ENCODE results near the gene ETHE1. TPM values are rescaled to one million over a fixed set of nuclear protein-coding genes. Genes with fewer than 3 reads are reported as not detected.

Gene ETHE1
- total RNA-seq, 4 donors from 2014 or later = 66.6 to 126 (median 98.5) TPM

DNA sequence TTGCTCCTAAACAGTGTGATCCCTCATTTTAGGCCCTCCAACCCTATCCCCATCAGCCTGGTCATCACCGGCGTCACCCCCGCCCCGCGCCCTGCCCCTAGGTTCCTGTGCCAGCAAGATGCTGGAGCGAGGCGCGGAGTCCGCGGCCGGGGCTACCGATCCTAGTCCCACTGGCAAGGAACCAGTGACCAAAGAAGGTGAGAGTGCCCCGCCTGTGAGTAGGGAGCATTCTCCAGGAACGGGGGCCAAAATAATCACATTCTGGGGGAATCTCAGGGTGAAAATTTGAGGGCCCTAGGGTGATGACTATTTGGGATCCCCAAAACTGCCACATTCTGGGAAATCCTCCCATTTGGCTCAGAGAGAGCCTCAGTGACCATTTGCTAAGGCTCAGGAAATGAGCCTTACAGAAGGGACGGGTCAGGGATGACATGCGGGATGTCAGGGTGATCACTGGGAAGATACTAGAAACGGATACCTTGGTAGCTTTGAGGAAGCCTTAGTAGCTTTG, 7.4 kb upstream of the ETHE1 start:
- Histone ChIP-seq H3K4me1 (peaks cover 8 to 54% (median 14%) of the 10 kb centered on the region in 3 donors), H3K9me3 (no peaks in the 10 kb centered on the region), H3K27me3 (no peaks in the 10 kb centered on the region), H3K36me3 (peaks cover 0 to 25% (median 0%) of the 10 kb centered on the region in 3 donors), H3K4me3 (peak overlapping the region; percentile 14 to 78 (median 59)), H3K27ac (peak overlapping the region; percentile 16 to 97 (median 94))
- intact Hi-C loops (cut with DNase I) = loop anchor here (10.0 kb wide), 1 partner anchor 60 kb away; the partner anchor contains the start of genes IRGQ and ZNF576
- 17 to 33% methylated on average over 4 to 6 of the region's 17 CpGs for WGBS, 2 donors
- DNase-seq = no peak
- TF ChIP-seq POLR2A (IDR thresholded peaks at IDR 0.05) = no peak
- TF ChIP-seq, protein P1, sequence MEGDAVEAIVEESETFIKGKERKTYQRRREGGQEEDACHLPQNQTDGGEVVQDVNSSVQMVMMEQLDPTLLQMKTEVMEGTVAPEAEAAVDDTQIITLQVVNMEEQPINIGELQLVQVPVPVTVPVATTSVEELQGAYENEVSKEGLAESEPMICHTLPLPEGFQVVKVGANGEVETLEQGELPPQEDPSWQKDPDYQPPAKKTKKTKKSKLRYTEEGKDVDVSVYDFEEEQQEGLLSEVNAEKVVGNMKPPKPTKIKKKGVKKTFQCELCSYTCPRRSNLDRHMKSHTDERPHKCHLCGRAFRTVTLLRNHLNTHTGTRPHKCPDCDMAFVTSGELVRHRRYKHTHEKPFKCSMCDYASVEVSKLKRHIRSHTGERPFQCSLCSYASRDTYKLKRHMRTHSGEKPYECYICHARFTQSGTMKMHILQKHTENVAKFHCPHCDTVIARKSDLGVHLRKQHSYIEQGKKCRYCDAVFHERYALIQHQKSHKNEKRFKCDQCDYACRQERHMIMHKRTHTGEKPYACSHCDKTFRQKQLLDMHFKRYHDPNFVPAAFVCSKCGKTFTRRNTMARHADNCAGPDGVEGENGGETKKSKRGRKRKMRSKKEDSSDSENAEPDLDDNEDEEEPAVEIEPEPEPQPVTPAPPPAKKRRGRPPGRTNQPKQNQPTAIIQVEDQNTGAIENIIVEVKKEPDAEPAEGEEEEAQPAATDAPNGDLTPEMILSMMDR (IDR thresholded peaks at IDR 0.05) = no peak

DNA sequence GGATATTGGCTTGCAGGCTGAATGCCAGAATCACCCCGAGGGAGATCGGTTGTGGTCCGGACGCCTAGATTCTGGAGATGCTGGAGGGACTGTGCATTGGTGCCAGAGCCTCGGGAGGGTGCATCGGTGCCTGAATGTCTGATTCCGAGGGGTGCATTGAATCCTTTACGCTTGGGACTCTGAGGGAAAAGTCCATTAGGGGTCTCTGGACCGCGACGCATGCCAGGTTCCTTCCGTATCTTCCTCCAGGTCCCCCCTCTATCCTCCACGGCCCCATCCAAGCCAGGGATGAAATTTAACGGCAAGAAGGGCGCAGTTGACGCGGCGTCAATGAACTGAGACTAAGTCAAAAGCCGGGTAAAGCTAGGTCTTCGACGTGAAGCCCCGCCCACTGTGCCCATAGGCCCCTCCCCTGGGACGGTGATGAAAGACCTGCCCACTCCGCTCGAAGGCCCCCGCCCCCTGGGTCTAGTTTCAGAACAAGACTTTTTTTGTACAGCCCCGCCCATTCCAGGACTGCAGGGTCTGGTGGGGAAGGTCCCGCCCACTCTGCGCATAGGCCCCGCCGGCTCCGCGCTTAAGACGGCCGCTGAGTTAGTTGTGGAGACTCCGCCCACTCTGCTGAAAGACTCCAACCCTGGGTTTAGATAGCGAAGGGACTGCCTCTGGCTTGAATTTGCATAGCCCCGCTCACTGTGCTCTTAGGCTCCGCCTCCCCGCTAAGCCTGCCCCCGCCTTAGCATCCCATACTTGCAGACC, 6.7 kb upstream of the ETHE1 start:
- Histone ChIP-seq H3K4me3 (peak overlapping the region; percentile 49 to 78 (median 59)), H3K36me3 (peaks cover 0 to 19% (median 0%) of the 10 kb centered on the region in 3 donors), H3K27me3 (no peaks in the 10 kb centered on the region), H3K9me3 (no peaks in the 10 kb centered on the region), H3K27ac (peak overlapping the region; percentile 84 to 97 (median 94)), H3K4me1 (peaks cover 8 to 56% (median 14%) of the 10 kb centered on the region in 3 donors)
- DNase-seq = peak; percentile 98
- TF ChIP-seq POLR2A (IDR thresholded peaks at IDR 0.05) = no peak
- TF ChIP-seq, protein P1 (IDR thresholded peaks at IDR 0.05) = no peak
- intact Hi-C loops (cut with DNase I) = loop anchor here (10.0 kb wide), 1 partner anchor 61 kb away; the partner anchor contains the start of genes IRGQ and ZNF576
- 0% methylated on average over 7 to 15 of the region's 41 CpGs for WGBS, 2 donors

DNA sequence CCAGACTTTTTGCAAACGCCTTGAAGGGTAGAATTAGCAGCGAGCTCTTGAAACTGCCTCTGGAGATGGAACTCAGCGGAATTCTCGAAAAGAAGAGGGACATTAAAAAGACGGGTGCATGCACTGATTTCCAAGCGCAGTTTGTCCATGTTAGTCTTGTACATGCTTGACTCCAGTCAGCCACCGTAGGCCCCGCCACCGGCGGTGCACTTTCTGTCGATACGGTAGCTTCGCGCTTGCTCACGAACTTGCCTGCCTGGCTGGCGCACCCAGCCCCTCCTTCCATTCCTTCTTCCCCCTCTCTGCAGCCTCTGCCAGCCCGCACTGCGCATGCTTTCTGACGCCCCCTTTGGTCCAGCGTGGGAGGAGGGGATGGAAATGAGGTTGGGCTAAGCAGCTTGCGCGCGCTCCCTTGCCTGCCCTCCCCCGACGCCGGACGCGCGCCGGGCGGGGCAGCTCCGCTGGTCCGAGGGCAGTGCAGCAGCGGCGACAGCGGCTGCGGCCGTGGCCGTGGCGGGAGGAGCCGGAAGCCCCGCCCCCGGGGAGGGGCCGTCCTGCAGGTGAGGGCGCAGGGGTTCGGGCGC, 6.1 kb upstream of the ETHE1 start, which contains the start of gene ZNF575:
TSS of gene ZNF575 (plus strand) at position 227 of the 584 bp plus-strand sequence. CDS start 1,235 bp downstream, outside the sequence.
- 0% methylated on average over 9 to 19 of the region's 47 CpGs for WGBS, 2 donors
- peak; percentile 75 for DNase-seq
- peak within 1 kb of the TSS; percentile 49 to 78 (median 59) for H3K4me3 ChIP-seq
- peaks cover 8 to 63% (median 14%) of the 10 kb centered on the region in 3 donors for H3K4me1 ChIP-seq
- peaks cover 0 to 12% (median 0%) of the 10 kb centered on the region in 3 donors for H3K36me3 ChIP-seq
- H3K27ac ChIP-seq = peak within 1 kb of the TSS; percentile 84 to 97 (median 94)
- TF ChIP-seq, protein P1 (IDR thresholded peaks at IDR 0.05) = no peak
- peak in 1 of 4 donors; percentile 37 for TF ChIP-seq POLR2A (IDR thresholded peaks at IDR 0.05)
- H3K27me3 ChIP-seq = no peaks in the 10 kb centered on the region
- no peaks in the 10 kb centered on the region for H3K9me3 ChIP-seq
- intact Hi-C loops (cut with DNase I) = loop anchor here (10.0 kb wide), 1 partner anchor 62 kb away; the partner anchor contains the start of genes IRGQ and ZNF576

- whole genome bisulfite sequencing, 2 donors = 0 to 20% methylated on average over 4 to 6 of the region's 16 CpGs
- Histone ChIP-seq H3K27me3 (no peaks in the 10 kb centered on the region), H3K9me3 (no peaks in the 10 kb centered on the region), H3K36me3 (peaks cover 0 to 7% (median 0%) of the 10 kb centered on the region in 3 donors), H3K27ac (peak overlapping the region; percentile 84 to 97 (median 94)), H3K4me1 (peaks cover 12 to 67% (median 14%) of the 10 kb centered on the region in 3 donors), H3K4me3 (peak overlapping the region; percentile 49 to 78 (median 59))
- TF ChIP-seq, protein P1 (IDR thresholded peaks at IDR 0.05) = no peak
- no peak for TF ChIP-seq POLR2A (IDR thresholded peaks at IDR 0.05)
- intact Hi-C loops (cut with DNase I) = loop anchor here (10.0 kb wide), 1 partner anchor 62 kb away; the partner anchor contains the start of genes IRGQ and ZNF576
- DNase-seq = no peak
Observed at GRCh38 chr19:43532571-43532961, 5.6 kb upstream of the ETHE1 start.
